ENCODE data around the gene CDH4.

The CDH4 gene

DNA sequence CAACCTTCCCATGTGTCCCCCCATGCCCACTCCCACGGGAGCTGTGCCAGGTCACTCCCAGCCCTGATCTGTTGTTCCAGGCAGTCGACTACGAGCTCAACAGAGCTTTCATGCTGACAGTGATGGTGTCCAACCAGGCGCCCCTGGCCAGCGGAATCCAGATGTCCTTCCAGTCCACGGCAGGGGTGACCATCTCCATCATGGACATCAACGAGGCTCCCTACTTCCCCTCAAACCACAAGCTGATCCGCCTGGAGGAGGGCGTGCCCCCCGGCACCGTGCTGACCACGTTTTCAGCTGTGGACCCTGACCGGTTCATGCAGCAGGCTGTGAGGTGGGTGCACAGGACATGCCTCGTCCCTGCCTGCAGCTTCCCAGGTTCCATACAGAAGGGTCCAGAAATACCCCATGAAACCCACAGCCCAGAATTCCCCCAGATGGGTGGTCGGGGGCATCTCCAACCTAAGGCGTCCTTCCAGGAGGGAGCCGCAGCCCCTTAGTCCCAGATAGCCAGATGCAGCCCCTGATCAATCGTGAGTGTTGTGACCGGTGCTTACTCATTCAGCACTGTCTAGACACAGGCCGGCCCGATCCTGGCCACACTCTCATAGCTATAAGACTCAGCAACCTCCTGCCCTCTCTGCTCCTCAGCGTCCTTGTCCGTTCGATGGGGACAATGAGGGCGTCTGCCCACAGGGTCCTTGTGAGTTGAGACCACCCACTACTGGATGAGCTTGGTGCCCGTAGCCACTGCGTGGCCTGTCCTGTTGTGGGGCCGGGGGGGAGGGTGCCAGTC, 671.5 kb downstream of the CDH4 start:
- POLR2A ChIA-PET = no interaction called here
- Histone ChIP-seq H3K9me3 (ENCODE audit: control insufficient read depth, insufficient read depth, low read depth, low read length) (no peaks in the 10 kb centered on the region), H3K4me3 (ENCODE audit: low read depth, low read length) (no peak overlapping the region), H3K4me1 (ENCODE audit: control insufficient read depth, insufficient read depth, low read length) (no peaks in the 10 kb centered on the region), H3K36me3 (ENCODE audit: control insufficient read depth in 2 of 2, insufficient read depth in 1 of 2, low read length in 2 of 2) (no peaks in the 10 kb centered on the region), H3K27ac (ENCODE audit: extremely low read depth, low read depth, low read length) (no peak overlapping the region)
- CTCF ChIA-PET = interaction anchor here (0.6 kb wide), 1 partner anchor 460 kb away, joined by 5 read pairs; no protein-coding TSS in a partner anchor
- TF ChIP-seq ZNF354C (tag by site-specific recombination; IDR thresholded peaks at IDR 0.05; ENCODE audit: borderline replicate concordance, low read depth) = no peak
- peak; percentile 50; the same call in 1 of the 2 replicates for TF ChIP-seq ZIC2 (tag by site-specific recombination; IDR thresholded peaks at IDR 0.05)
- no peak for TF ChIP-seq BCL11A (tag by site-specific recombination; IDR thresholded peaks at IDR 0.05; ENCODE audit: low read depth)
- TF ChIP-seq ZNF223 (tag by site-specific recombination; IDR thresholded peaks at IDR 0.05) = no peak
- no peak for TF ChIP-seq ZNF571 (tag by site-specific recombination; IDR thresholded peaks at IDR 0.05)

DNA sequence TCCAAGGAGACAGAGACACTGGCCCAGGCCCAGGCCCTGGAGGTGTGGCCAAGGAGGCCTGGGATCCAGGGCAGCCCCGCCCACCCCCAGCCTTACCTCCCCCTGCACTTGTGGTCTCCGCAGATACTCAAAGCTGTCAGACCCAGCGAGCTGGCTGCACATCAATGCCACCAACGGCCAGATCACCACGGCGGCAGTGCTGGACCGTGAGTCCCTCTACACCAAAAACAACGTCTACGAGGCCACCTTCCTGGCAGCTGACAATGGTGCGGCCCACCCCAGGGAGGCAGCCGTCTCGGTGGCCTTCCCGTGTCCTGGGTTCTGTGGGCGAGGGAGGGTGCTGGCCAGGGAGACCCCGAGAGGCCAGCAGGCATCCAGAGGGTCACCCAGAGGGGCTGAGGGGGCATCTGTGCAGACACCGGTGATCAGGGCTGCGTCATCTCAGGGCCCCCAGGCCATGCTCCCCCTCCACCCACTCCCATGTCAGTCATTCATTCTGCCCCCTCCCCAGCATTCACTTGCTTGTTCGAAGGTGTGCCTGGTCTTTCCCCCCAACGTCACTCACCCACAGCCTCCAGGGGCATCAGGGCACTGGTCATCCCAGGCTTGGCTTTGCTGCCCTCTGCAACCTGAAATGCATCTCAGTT, 672.3 kb downstream of the CDH4 start:
- H3K9me3 ChIP-seq (ENCODE audit: control insufficient read depth, insufficient read depth, low read depth, low read length) = no peaks in the 10 kb centered on the region
- H3K36me3 ChIP-seq (ENCODE audit: control insufficient read depth in 2 of 2, insufficient read depth in 1 of 2, low read length in 2 of 2) = no peaks in the 10 kb centered on the region
- TF ChIP-seq GLI4 (tag by site-specific recombination; IDR thresholded peaks at IDR 0.05) = no peak
- TF ChIP-seq SETDB1 (IDR thresholded peaks at IDR 0.05; ENCODE audit: insufficient read length, low read length) = no peak
- TF ChIP-seq ZSCAN23 (tag by site-specific recombination; IDR thresholded peaks at IDR 0.05) = no peak
- TF ChIP-seq, protein P1, sequence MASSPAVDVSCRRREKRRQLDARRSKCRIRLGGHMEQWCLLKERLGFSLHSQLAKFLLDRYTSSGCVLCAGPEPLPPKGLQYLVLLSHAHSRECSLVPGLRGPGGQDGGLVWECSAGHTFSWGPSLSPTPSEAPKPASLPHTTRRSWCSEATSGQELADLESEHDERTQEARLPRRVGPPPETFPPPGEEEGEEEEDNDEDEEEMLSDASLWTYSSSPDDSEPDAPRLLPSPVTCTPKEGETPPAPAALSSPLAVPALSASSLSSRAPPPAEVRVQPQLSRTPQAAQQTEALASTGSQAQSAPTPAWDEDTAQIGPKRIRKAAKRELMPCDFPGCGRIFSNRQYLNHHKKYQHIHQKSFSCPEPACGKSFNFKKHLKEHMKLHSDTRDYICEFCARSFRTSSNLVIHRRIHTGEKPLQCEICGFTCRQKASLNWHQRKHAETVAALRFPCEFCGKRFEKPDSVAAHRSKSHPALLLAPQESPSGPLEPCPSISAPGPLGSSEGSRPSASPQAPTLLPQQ (tag by site-specific recombination; IDR thresholded peaks at IDR 0.05) = no peak
- TF ChIP-seq HOXA7 (CRISPR knock-in tag; IDR thresholded peaks at IDR 0.05; ENCODE audit: borderline replicate concordance) = no peak
- no peak for TF ChIP-seq BCL11B (tag by site-specific recombination; IDR thresholded peaks at IDR 0.05; ENCODE audit: low read depth)
- TF ChIP-seq ZNF169 (tag by site-specific recombination; IDR thresholded peaks at IDR 0.05) = no peak
- no peak for TF ChIP-seq ZNF777 (tag by site-specific recombination; IDR thresholded peaks at IDR 0.05; ENCODE audit: borderline replicate concordance)
- TF ChIP-seq ZBTB20 (tag by site-specific recombination; IDR thresholded peaks at IDR 0.05) = no peak
- TF ChIP-seq SP3 (tag by site-specific recombination; IDR thresholded peaks at IDR 0.05) = no peak
- TF ChIP-seq SCRT2 (tag by site-specific recombination; IDR thresholded peaks at IDR 0.05) = no peak
- TF ChIP-seq ZNF529 (tag by site-specific recombination; IDR thresholded peaks at IDR 0.05; ENCODE audit: insufficient replicate concordance) = no peak
- TF ChIP-seq ZNF146 (tag by site-specific recombination; IDR thresholded peaks at IDR 0.05) = no peak
- TF ChIP-seq ZNF561 (tag by site-specific recombination; IDR thresholded peaks at IDR 0.05; ENCODE audit: borderline replicate concordance) = no peak
- TF ChIP-seq, protein P2, sequence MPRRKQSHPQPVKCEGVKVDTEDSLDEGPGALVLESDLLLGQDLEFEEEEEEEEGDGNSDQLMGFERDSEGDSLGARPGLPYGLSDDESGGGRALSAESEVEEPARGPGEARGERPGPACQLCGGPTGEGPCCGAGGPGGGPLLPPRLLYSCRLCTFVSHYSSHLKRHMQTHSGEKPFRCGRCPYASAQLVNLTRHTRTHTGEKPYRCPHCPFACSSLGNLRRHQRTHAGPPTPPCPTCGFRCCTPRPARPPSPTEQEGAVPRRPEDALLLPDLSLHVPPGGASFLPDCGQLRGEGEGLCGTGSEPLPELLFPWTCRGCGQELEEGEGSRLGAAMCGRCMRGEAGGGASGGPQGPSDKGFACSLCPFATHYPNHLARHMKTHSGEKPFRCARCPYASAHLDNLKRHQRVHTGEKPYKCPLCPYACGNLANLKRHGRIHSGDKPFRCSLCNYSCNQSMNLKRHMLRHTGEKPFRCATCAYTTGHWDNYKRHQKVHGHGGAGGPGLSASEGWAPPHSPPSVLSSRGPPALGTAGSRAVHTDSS (tag by site-specific recombination; IDR thresholded peaks at IDR 0.05) = no peak
- TF ChIP-seq ZIC2 (tag by site-specific recombination; IDR thresholded peaks at IDR 0.05) = no peak
- TF ChIP-seq, protein P3, sequence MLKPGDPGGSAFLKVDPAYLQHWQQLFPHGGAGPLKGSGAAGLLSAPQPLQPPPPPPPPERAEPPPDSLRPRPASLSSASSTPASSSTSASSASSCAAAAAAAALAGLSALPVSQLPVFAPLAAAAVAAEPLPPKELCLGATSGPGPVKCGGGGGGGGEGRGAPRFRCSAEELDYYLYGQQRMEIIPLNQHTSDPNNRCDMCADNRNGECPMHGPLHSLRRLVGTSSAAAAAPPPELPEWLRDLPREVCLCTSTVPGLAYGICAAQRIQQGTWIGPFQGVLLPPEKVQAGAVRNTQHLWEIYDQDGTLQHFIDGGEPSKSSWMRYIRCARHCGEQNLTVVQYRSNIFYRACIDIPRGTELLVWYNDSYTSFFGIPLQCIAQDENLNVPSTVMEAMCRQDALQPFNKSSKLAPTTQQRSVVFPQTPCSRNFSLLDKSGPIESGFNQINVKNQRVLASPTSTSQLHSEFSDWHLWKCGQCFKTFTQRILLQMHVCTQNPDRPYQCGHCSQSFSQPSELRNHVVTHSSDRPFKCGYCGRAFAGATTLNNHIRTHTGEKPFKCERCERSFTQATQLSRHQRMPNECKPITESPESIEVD (tag by site-specific recombination; IDR thresholded peaks at IDR 0.05) = no peak
- ChIA-PET CTCF (no interaction called here), POLR2A (no interaction called here)
- no peak overlapping the region for H3K27ac ChIP-seq (ENCODE audit: extremely low read depth, low read depth, low read length)
- H3K4me1 ChIP-seq (ENCODE audit: control insufficient read depth, insufficient read depth, low read length) = no peaks in the 10 kb centered on the region
- no peak overlapping the region for H3K4me3 ChIP-seq (ENCODE audit: low read depth, low read length)
